ENCODE measurements around the gene MOAP1. TPM values are rescaled to one million over a fixed set of nuclear protein-coding genes. Genes with fewer than 3 reads are reported as not detected.

Gene MOAP1
- total RNA-seq, 1 donor from 2014 or later = 24.1 TPM

DNA sequence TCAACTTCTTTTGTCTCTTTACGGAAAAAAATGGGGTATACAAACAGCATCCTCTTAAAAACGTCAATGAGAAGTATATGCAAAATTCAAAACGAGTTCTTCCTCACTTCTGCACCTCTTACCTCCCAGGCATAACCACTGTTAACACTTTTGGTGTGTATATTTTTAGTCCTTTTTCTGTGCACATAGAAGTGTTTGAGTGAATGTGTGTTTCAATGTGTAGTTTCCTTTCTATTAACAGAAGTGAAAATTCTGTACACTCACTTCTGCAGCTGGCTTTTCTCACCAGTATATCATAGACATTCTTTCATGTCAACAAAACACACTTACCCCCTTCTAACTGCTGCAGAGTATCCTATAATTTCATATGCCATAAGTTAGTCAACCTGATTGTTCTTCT, 27.7 kb upstream of the MOAP1 start:
- Histone ChIP-seq H3K27me3 (no peaks in the 10 kb centered on the region), H3K4me3 (no peak overlapping the region), H3K9me3 (no peaks in the 10 kb centered on the region), H3K27ac (no peak overlapping the region), H3K4me1 (peaks cover 22% of the 10 kb centered on the region), H3K36me3 (peaks cover 0 to 62% of the 10 kb centered on the region in 2 donors)
- TF ChIP-seq, protein P1, sequence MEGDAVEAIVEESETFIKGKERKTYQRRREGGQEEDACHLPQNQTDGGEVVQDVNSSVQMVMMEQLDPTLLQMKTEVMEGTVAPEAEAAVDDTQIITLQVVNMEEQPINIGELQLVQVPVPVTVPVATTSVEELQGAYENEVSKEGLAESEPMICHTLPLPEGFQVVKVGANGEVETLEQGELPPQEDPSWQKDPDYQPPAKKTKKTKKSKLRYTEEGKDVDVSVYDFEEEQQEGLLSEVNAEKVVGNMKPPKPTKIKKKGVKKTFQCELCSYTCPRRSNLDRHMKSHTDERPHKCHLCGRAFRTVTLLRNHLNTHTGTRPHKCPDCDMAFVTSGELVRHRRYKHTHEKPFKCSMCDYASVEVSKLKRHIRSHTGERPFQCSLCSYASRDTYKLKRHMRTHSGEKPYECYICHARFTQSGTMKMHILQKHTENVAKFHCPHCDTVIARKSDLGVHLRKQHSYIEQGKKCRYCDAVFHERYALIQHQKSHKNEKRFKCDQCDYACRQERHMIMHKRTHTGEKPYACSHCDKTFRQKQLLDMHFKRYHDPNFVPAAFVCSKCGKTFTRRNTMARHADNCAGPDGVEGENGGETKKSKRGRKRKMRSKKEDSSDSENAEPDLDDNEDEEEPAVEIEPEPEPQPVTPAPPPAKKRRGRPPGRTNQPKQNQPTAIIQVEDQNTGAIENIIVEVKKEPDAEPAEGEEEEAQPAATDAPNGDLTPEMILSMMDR (IDR thresholded peaks at IDR 0.05) = no peak
- no peak for TF ChIP-seq POLR2AphosphoS5 (IDR thresholded peaks at IDR 0.05; ENCODE audit: insufficient read depth in 1 of 2, low read depth in 1 of 2)
- TF ChIP-seq POLR2A (IDR thresholded peaks at IDR 0.05) = no peak
- intact Hi-C loops (cut with DNase I) = no loop called here
- DNase-seq (ENCODE audit: extremely low spot score in 2 of 2) = no peak

DNA sequence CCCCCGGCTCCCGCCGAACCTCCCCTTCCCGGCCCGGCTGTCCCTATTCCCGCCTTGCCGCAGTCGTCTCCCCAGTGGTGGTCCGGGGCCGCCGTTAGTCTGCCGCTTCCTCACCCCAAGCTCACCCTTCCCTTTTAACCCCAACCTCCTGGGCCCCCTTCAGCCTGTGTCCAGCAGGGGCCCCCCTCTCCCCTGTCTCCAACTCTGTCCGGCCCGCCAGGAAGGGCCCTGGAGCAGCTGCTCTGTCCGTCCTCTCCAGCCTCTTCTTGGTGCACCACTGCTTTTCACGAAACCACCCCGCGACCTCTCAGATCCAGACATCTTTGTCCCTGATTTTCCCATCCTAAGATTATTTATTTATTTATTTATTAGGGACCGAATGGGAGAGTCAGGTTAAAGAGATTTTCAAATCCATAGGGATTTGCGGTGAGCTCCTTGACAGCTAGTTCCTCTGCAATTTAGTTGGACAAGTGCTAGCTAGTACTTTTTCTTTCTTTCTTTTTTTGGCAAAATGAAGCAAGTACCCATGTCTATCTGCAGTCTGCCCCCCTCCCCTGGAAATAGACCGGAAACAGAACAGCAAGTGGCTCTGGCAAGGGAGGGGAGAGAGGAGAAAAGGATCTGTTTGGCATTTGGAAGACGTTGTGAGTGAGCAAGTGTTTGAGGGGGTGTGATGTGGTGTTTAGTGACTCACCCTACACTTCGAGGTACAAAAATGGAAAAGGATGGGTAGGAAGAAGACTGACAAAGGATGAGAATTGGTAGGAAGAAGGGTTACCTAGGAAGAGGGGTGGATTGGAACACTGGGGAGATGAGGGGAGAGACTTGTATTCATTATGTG, 23.0 kb upstream of the MOAP1 start:
- no peak for TF ChIP-seq POLR2AphosphoS5 (IDR thresholded peaks at IDR 0.05; ENCODE audit: insufficient read depth in 1 of 2, low read depth in 1 of 2)
- TF ChIP-seq, protein P1 (IDR thresholded peaks at IDR 0.05) = peak in 1 of 3 experiments; percentile 11
- Histone ChIP-seq H3K27ac (peak overlapping the region; percentile 80), H3K36me3 (peaks cover 0 to 16% of the 10 kb centered on the region in 2 donors), H3K4me3 (peak overlapping the region; percentile 91 to 94), H3K9me3 (no peaks in the 10 kb centered on the region), H3K4me1 (peaks cover 45% of the 10 kb centered on the region), H3K27me3 (no peaks in the 10 kb centered on the region)
- DNase-seq (ENCODE audit: extremely low spot score in 2 of 2) = no peak
- intact Hi-C loops (cut with DNase I) = no loop called here

DNA sequence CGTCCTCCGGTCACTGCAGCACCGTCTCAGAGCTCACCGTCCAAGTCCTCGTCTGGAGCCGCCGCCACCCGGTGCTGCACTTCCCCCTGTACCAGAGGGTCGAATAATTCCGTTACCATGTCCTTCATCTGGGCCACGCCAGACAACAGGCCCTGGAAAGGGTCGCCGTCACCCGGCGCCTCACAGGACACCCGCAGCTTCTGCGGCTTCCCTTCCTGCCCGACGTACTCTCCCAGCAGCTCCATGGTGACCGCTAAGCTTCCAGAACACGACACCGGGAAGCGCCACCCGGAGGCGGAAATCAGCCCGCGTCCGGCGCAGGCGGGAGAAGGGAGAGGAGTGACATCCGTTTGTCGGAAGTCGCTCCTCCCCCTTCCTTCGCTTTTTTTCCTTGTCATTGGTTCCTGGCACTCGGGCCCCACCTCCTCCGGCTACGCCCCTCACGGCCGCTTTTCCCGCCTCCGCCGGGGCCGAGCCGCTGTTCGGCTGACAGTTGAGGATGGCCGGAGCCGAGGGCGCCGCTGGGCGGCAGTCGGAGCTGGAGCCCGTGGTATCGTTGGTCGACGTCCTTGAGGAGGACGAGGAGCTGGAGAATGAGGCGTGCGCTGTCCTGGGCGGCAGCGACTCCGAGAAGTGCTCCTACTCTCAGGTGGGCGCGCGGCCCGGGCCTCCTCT, 22.2 kb upstream of the MOAP1 start, which contains the start of the genes GON7 and UBR7:
Gene GON7 (minus strand): TSS at position 273 of the 675 bp plus-strand sequence. CDS start 28 bp downstream, at position 245.
Gene UBR7 (plus strand): TSS at position 464 of the 675 bp plus-strand sequence. CDS start 36 bp downstream, at position 500.
- Histone ChIP-seq H3K4me1 (peaks cover 45% of the 10 kb centered on the region), H3K27ac (peak within 1 kb of the TSS; percentile 80), H3K27me3 (no peaks in the 10 kb centered on the region), H3K4me3 (peak within 1 kb of the TSS; percentile 91 to 94), H3K9me3 (no peaks in the 10 kb centered on the region), H3K36me3 (peaks cover 0 to 9% of the 10 kb centered on the region in 2 donors)
- intact Hi-C loops (cut with DNase I) = no loop called here
- TF ChIP-seq POLR2AphosphoS5 (IDR thresholded peaks at IDR 0.05; ENCODE audit: insufficient read depth in 1 of 2, low read depth in 1 of 2) (peak; percentile 90 to 98), POLR2A (IDR thresholded peaks at IDR 0.05) (peak in 1 of 2 donors; percentile 21)
- TF ChIP-seq, protein P1 (IDR thresholded peaks at IDR 0.05) = peak in 1 of 3 experiments; percentile 4
- DNase-seq (ENCODE audit: extremely low spot score in 2 of 2) = peak; percentile 96 to 97

DNA sequence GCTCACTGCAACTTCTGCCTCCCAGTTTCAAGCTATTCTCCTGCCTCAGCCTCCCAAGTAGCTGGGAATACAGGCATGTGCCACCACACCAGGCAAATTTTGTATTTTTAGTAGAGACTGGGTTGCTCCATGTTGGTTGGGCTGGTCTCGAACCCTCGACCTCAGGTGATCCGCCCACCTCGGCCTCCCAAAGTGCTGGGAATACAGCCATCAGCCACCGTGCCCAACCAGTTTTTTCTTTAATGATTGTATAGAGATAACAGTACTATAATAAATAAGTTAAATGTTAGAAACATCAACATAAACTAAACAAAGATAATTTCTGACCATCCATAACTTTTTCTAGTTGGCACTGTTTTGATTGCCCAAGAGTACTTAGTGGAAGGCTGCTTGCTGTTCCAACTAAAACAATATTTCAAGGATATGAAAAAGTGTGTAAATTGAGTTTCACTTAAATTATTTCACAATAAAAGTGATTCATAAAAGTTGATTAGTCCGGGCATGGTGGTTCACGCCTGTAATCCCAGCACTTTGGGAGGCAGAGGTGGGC, 16.5 kb upstream of the MOAP1 start:
- TF ChIP-seq POLR2A (IDR thresholded peaks at IDR 0.05) (no peak), POLR2AphosphoS5 (IDR thresholded peaks at IDR 0.05; ENCODE audit: insufficient read depth in 1 of 2, low read depth in 1 of 2) (no peak)
- TF ChIP-seq, protein P1 (IDR thresholded peaks at IDR 0.05) = no peak
- intact Hi-C loops (cut with DNase I) = no loop called here
- H3K4me3 ChIP-seq = no peak overlapping the region
- no peak overlapping the region for H3K27ac ChIP-seq
- peaks cover 19% of the 10 kb centered on the region for H3K4me1 ChIP-seq
- no peaks in the 10 kb centered on the region for H3K27me3 ChIP-seq
- DNase-seq (ENCODE audit: extremely low spot score in 2 of 2) = no peak
- no peaks in the 10 kb centered on the region for H3K36me3 ChIP-seq
- H3K9me3 ChIP-seq = no peaks in the 10 kb centered on the region
